Measurements from ENCODE around the gene CARD19.

Gene CARD19

DNA sequence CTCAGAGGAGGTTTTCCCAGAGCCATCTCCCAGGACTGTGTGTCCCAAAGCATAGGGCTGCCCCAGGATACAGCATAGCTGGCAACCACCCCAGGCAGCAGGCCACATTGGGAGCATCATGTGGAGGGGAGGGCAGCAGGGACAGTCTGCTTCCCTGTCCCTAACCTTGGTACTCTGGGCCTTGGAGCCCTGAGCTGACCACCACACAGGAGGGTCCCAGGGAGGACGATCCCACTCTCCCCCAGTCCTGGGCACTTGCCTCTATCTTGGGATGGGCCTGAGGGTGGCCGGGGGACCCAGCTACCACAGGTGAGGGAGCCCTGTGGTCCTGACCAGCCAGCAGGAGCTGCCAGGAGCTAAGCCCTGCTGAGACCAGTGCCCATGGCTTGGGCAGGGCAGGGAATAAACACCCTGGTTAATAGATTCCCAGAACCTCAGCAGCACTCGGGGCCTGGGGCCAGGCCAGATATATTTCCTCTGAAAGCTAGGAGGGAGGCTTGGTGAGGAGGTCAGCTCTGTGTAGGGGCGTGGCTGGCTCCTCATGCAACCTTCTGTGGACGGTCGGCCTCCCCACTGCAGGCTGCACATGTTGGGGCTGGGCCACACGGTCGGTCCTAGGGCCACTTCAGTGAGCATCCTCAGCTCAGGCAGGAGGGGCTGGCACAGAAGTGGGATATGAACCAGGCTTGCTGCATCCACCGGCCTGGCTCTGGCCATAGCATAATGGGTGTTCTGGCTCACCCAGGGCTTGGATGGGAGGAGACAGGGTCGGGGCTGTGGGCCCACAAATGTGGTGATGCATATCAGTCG lies 33.9 kb downstream of the CARD19 start:
- TF ChIP-seq CTCF (conservative IDR thresholded peaks at IDR 0.05) (no peak), ZFX (IDR thresholded peaks at IDR 0.05) (no peak)
- H3K27ac ChIP-seq: 0 out of 2 replicates have a peak overlapping the region, but pooled peaks have one; percentile 94

GRCh38 chr9:93130861-93131481 lies 35.0 kb downstream of the CARD19 start:
- no peak for TF ChIP-seq CTCF (conservative IDR thresholded peaks at IDR 0.05)
- TF ChIP-seq ZFX (IDR thresholded peaks at IDR 0.05): no peak
- peak overlapping the region; percentile 94 for H3K27ac ChIP-seq

DNA sequence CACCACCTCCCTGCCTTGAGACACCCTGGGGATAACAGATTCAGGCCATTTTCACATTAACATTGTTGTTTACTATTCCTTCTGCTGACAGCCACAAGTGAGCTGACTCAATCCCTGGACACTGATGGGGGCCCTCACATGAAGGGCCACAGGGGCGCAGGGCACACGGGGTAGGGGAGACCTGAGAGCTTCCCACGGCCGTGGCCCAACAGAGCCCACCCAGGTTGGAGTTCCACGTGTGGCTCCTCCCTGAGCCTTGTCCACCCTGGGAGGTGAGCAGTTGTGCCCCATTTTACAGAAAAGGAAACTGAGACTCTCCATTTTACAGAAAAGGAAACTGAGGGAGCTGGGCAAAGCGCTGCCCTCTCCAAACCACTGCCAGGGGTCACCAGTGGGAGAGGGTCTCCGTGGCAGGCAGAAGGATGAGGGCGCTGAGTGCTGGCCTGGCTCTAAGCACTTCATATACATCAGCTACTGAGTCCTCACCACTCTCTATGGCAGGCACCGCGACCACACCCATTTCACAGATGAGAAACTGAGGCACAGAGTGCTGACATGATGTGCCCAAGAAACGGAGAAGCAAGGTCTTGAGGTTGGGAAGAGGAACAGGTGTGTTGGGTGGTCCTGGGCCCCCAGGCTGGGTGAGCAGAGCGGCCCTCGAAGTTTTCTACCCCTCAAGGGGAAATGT lies 35.7 kb downstream of the CARD19 start:
- peak overlapping the region; percentile 94 for H3K27ac ChIP-seq
- TF ChIP-seq ZFX (IDR thresholded peaks at IDR 0.05) (no peak), CTCF (conservative IDR thresholded peaks at IDR 0.05) (no peak)

DNA sequence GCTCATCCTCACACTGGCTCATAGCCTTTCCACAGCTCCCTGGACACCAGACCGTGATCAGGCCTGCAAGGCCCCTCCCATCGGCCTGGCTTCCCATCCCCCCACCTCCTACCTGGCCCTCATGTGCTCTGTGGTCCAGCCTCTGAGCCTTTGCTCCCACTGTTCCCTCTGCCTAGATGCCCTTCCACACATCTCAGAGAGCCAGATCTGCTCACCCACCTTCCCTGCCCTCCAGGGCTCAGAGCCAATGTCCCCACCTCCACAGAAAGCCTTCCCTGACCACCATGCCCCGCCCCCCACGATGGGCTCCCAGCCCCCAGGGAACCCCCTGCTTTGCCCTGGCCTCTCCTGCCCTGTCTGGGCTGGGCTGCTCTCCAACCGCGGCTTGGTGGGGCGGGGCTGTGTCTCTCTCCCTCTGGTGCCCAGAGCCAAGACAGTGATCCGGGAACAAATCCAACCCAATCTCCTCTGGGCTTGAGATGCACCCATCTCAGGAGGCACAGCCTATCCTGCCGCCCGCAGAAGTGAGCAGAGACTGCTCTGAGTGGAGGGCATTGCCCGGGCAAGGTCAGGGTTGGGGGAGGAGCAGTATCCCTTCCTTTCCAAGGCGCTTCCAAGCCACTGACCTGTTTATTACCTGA lies 36.4 kb downstream of the CARD19 start:
- H3K27ac ChIP-seq: peak overlapping the region; percentile 94
- TF ChIP-seq ZFX (IDR thresholded peaks at IDR 0.05): no peak
- TF ChIP-seq CTCF (conservative IDR thresholded peaks at IDR 0.05): no peak

- peak overlapping the region; percentile 94 for H3K27ac ChIP-seq
- TF ChIP-seq CTCF (conservative IDR thresholded peaks at IDR 0.05): no peak
- TF ChIP-seq ZFX (IDR thresholded peaks at IDR 0.05): no peak
These were observed 37.1 kb downstream of the CARD19 start for GRCh38 chr9:93132946-93133680.

- H3K27ac ChIP-seq: peak overlapping the region; percentile 94
- TF ChIP-seq ZFX (IDR thresholded peaks at IDR 0.05): no peak
These were observed 37.6 kb downstream of the CARD19 start for GRCh38 chr9:93133681-93134014.

GRCh38 chr9:93134015-93134739 lies 38.2 kb downstream of the CARD19 start, which contains the start of gene NINJ1:
Gene NINJ1, minus strand, starts transcription at chr9:93134251. Its CDS starts 34 bp downstream, at chr9:93134217.
- no peak for TF ChIP-seq CTCF (conservative IDR thresholded peaks at IDR 0.05)
- TF ChIP-seq ZFX (IDR thresholded peaks at IDR 0.05): peak; percentile 89; the same call in 1 of the 2 replicates
- H3K27ac ChIP-seq: peak within 1 kb of the TSS; percentile 94

Measured in C4-2B (cell line).